H1 (cell line): ENCODE measurements around the gene TRIM39. TPM values are rescaled to one million over a fixed set of nuclear protein-coding genes. Genes with fewer than 3 reads are reported as not detected.

Experiments
- CTCF ChIA-PET: fragments of 300-600 bp; sonication (Branson Sonifier 250); formaldehyde crosslinking; loops from one replicate; lab custom pipeline; 2021; ENCODE audit not compliant: partially characterized antibody; lab: Charles Lee
- POLR2A ChIA-PET: fragments of 300-600 bp; sonication (Branson Sonifier 250); formaldehyde crosslinking; loops from one replicate; lab custom pipeline; 2021; ENCODE audit warnings: inconsistent platforms; ENCODE audit not compliant: partially characterized antibody; lab: Charles Lee
- DNase-seq, 2 experiments: peaks; one replicate each; pipeline versions ENCODE4 v3.0.0 to v3.0.0-alpha.2; 2010 to 2022; ENCODE audit warnings: low spot score in 2 of 2, low read depth in 1 of 2, mixed read lengths in 1 of 2
- FAIRE-seq: peaks from 2 replicates; lab custom pipeline; 2011; peaks lifted over from hg19 to GRCh38; lab: Jason Lieb, UNC
- H2AFZ ChIP-seq: 2 replicates; pipeline ENCODE4 v1.8.1; 2012; ENCODE audit warnings: low read length, inconsistent platforms
- H2AK5ac ChIP-seq: 2 replicates; pipeline ENCODE4 v1.6.1; 2013; ENCODE audit warnings: low read depth, low read length
- H2BK120ac ChIP-seq: replicated peaks from 2 replicates; pipeline ENCODE3; 2013; ENCODE audit warnings: low read depth, low read length, inconsistent platforms
- H2BK12ac ChIP-seq: 2 replicates; pipeline ENCODE4 v1.6.1; 2013; ENCODE audit warnings: low read depth, low read length
- H2BK15ac ChIP-seq: 2 replicates; pipeline ENCODE4 v1.6.1; 2013; ENCODE audit warnings: low read length
- H2BK20ac ChIP-seq: 2 replicates; pipeline ENCODE4 v1.6.1; 2013; ENCODE audit warnings: low read length
- H2BK5ac ChIP-seq: 2 replicates; pipeline ENCODE4 v1.6.1; 2013; ENCODE audit warnings: low read depth, low read length
- H3K14ac ChIP-seq: 2 replicates; pipeline ENCODE4 v1.6.1; 2013; ENCODE audit warnings: inconsistent platforms; ENCODE audit not compliant: insufficient read length
- H3K18ac ChIP-seq: 2 replicates; pipeline ENCODE4 v1.6.1; 2013; ENCODE audit warnings: low read length; ENCODE audit errors: extremely low read depth
- H3K23ac ChIP-seq: 2 replicates; pipeline ENCODE4 v1.6.1; 2013; ENCODE audit warnings: inconsistent platforms; ENCODE audit not compliant: insufficient read length
- H3K23me2 ChIP-seq: 2 replicates; pipeline ENCODE4 v1.6.1; 2013; ENCODE audit warnings: low read depth, low read length
- H3K27ac ChIP-seq: 2 replicates; pipeline ENCODE4 v1.6.1; 2011; ENCODE audit warnings: low read depth, low read length, inconsistent platforms
- H3K27me3 ChIP-seq, 4 experiments: replicated peaks in 1 of 4; 1 replicate in 1 of 4; 2 replicates in 3 of 4; pipeline versions ENCODE4 v1.6.1 to v1.8.1; 2011 to 2013; ENCODE audit warnings: low read length in 3 of 4, mild to moderate bottlenecking in 3 of 4, inconsistent platforms in 2 of 4, mixed read lengths in 2 of 4, moderate library complexity in 1 of 4; ENCODE audit not compliant: control insufficient read depth in 3 of 4, insufficient read depth in 3 of 4; ENCODE audit errors: extremely low read depth in 1 of 4
- H3K36me3 ChIP-seq, 4 experiments: 2 replicates each; pipeline versions ENCODE4 v1.6.1 to v1.8.1; 2011 to 2013; ENCODE audit warnings: mild to moderate bottlenecking in 4 of 4, low read length in 3 of 4, moderate library complexity in 2 of 4, control low read depth in 1 of 4, inconsistent platforms in 1 of 4; ENCODE audit not compliant: insufficient read depth in 4 of 4, control insufficient read depth in 2 of 4
- H3K4ac ChIP-seq: replicated peaks from 2 replicates; pipeline ENCODE3; 2013; ENCODE audit warnings: low read length, low read depth, mixed read lengths, inconsistent platforms; ENCODE audit not compliant: insufficient read length
- H3K4me1 ChIP-seq, 4 experiments: replicated peaks in 1 of 4; 1 replicate in 1 of 4; 2 replicates in 3 of 4; pipeline versions ENCODE4 v1.6.1 to v1.8.1; 2011 to 2013; ENCODE audit warnings: low read length in 3 of 4, inconsistent platforms in 2 of 4, mixed read lengths in 1 of 4; ENCODE audit not compliant: insufficient read depth in 4 of 4, control insufficient read depth in 3 of 4
- H3K4me2 ChIP-seq, 2 experiments: 2 replicates each; pipeline versions ENCODE4 v1.6.1 to v1.8.1; 2011 to 2013; ENCODE audit warnings: low read depth in 2 of 2, low read length in 2 of 2, control low read depth in 1 of 2, inconsistent platforms in 1 of 2, mild to moderate bottlenecking in 1 of 2; ENCODE audit not compliant: insufficient read depth in 1 of 2
- H3K4me3 ChIP-seq, 4 experiments: fragments of 200-600, 300-600 bp in 1 of 4; sonication (generic), shearing (Covaris generic), sonication (Bioruptor Twin) in 1 of 4; 2 replicates each; pipeline versions ENCODE4 v1.5.1 to v1.8.1; 2011 to 2016; ENCODE audit warnings: low read length in 4 of 4, low read depth in 3 of 4, control low read depth in 2 of 4, inconsistent platforms in 2 of 4, mild to moderate bottlenecking in 2 of 4, mixed read lengths in 1 of 4, moderate library complexity in 1 of 4; ENCODE audit not compliant: insufficient read depth in 2 of 4; ENCODE audit errors: extremely low read depth in 1 of 4
- H3K56ac ChIP-seq: replicated peaks from 2 replicates; pipeline ENCODE3; 2013; ENCODE audit warnings: low read depth, mild to moderate bottlenecking, mixed read lengths, low read length, inconsistent platforms; ENCODE audit not compliant: insufficient read length
- H3K79me1 ChIP-seq: 2 replicates; pipeline ENCODE4 v1.6.1; 2013; ENCODE audit warnings: low read depth, low read length, control low read depth
- H3K79me2 ChIP-seq, 2 experiments: 2 replicates each; pipeline versions ENCODE4 v1.6.1 to v1.8.1; 2012 to 2013; ENCODE audit warnings: low read length in 2 of 2, mild to moderate bottlenecking in 2 of 2, inconsistent platforms in 1 of 2; ENCODE audit not compliant: insufficient read depth in 2 of 2, control insufficient read depth in 1 of 2
- H3K9ac ChIP-seq, 4 experiments: replicated peaks in 1 of 4; 1 replicate in 1 of 4; 2 replicates in 3 of 4; pipeline versions ENCODE4 v1.6.1 to v1.8.1; 2011 to 2013; ENCODE audit warnings: low read depth in 3 of 4, low read length in 3 of 4, control low read depth in 2 of 4, mild to moderate bottlenecking in 2 of 4, moderate library complexity in 2 of 4, inconsistent platforms in 1 of 4; ENCODE audit errors: extremely low read depth in 1 of 4
- H3K9me3 ChIP-seq, 2 experiments: 2 replicates each; pipeline versions ENCODE4 v1.6.1 to v1.8.1; 2012 to 2013; ENCODE audit warnings: mild to moderate bottlenecking in 2 of 2, moderate library complexity in 2 of 2, control low read depth in 1 of 2, inconsistent platforms in 1 of 2, low read depth in 1 of 2, low read length in 1 of 2, mixed read lengths in 1 of 2; ENCODE audit not compliant: insufficient read depth in 2 of 2
- H4K20me1 ChIP-seq, 2 experiments: replicated peaks in 1 of 2; 2 replicates each; pipeline versions ENCODE3 to v1.8.1; 2011 to 2013; ENCODE audit warnings: inconsistent platforms in 2 of 2, low read length in 2 of 2, mild to moderate bottlenecking in 1 of 2; ENCODE audit not compliant: insufficient read depth in 2 of 2, control insufficient read depth in 1 of 2
- H4K5ac ChIP-seq: 2 replicates; pipeline ENCODE4 v1.6.1; 2013; ENCODE audit warnings: low read length, low read depth, mixed read lengths, inconsistent platforms; ENCODE audit not compliant: insufficient read length
- H4K8ac ChIP-seq: 2 replicates; pipeline ENCODE4 v1.8.0; 2013; ENCODE audit warnings: mild to moderate bottlenecking, moderate library complexity, low read length, inconsistent platforms; ENCODE audit not compliant: insufficient read depth; ENCODE audit errors: extremely low read depth
- H4K91ac ChIP-seq: replicated peaks from 2 replicates; pipeline ENCODE3; 2013; ENCODE audit warnings: low read length, mixed read lengths, inconsistent platforms; ENCODE audit not compliant: insufficient read length
- E2F6 ChIP-seq: IDR thresholded peaks from 2 replicates; pipeline ENCODE4 v1.6.1; 2012; ENCODE audit warnings: inconsistent platforms
- RAD21 ChIP-seq, 2 experiments: IDR thresholded peaks in 1 of 2; conservative IDR thresholded peaks in 1 of 2; 2 replicates each; pipeline ENCODE4 v1.6.1; 2011; ENCODE audit warnings: low read depth in 2 of 2, low read length in 2 of 2, improper control_type of control experiment in 1 of 2, inconsistent platforms in 1 of 2, mild to moderate bottlenecking in 1 of 2, moderate library complexity in 1 of 2
- WGBS, 2 experiments: shearing (Covaris generic) in 1 of 2; methylation state at CpG; one replicate each; pipeline versions ENCODE4 v1.1.6 to v1.1.7; 2013 to 2015; ENCODE audit warnings: low lambda C conversion rate in 2 of 2, mixed read lengths in 2 of 2, inconsistent platforms in 1 of 2, low coverage in 1 of 2, missing lambda C conversion rate in 1 of 2; ENCODE audit not compliant: insufficient replicate concordance in 2 of 2, insufficient coverage in 1 of 2, insufficient read length in 1 of 2; ENCODE audit errors: extremely low coverage in 1 of 2, missing lambda C conversion rate in 1 of 2; 5-methylcytosine and 5-hydroxymethylcytosine counted together
- polyA plus RNA-seq, 7 experiments: library from polyadenylated mRNA; depleted of rRNA in 3 of 7; stranded (reverse) in 5 of 7; unstranded in 2 of 7; fragments of >200 nt in 5 of 7; fragments of 200-250 nt in 2 of 7; gene quantifications; 1 replicate in 5 of 7; 2 replicates in 1 of 7; 4 replicates in 1 of 7; pipeline versions ENCODE4 v1.2.1 to v1.2.3, GENCODE V29; 2011 to 2013; ENCODE audit warnings: missing spikeins in 2 of 7, mixed read lengths in 2 of 7
- total RNA-seq: library from RNA; stranded (reverse); fragmentation: NEBNext Ultra II Directional; extraction: Animal tissue kit (Norgen Biotek cat#: 25700); gene quantifications from 2 replicates; pipeline ENCODE4 v1.2.1, GENCODE V29; 2021
- TF ChIP-seq, protein P1 (sequence below), 3 experiments: IDR thresholded peaks; 1 replicate in 2 of 3; 2 replicates in 1 of 3; pipeline versions ENCODE4 v1.5.1 to v1.6.1; 2011; ENCODE audit warnings: low read length in 3 of 3, mild to moderate bottlenecking in 3 of 3, inconsistent platforms in 2 of 3, low read depth in 1 of 3, moderate library complexity in 1 of 3; ENCODE audit not compliant: insufficient read depth in 1 of 3; ENCODE audit errors: control extremely low read depth in 1 of 3
- TF ChIP-seq, protein P2 (sequence below): IDR thresholded peaks from 2 replicates; pipeline ENCODE4 v1.6.1; 2012; ENCODE audit warnings: inconsistent platforms

TRIM39 gene
- total and polyA plus RNA-seq, 2 of the 8 experiments (the other 6 are each of a cell fraction or from before 2014, with no cell fraction given), result 7.3 to 26.1 TPM

GRCh38 chr6:30364591-30364990 lies 37.9 kb downstream of the TRIM39 start:
- Histone ChIP-seq H4K20me1 (peaks cover 0 to 1% of the 10 kb centered on the region in 2 experiments), H3K79me2 (no peaks in the 10 kb centered on the region), H3K9me3 (no peaks in the 10 kb centered on the region), H3K27me3 (peaks cover 0 to 4% (median 1%) of the 10 kb centered on the region in 4 experiments; a peak in 2 of 7 replicates), H3K18ac (no peak overlapping the region), H3K56ac (no peak overlapping the region), H4K8ac (no peak overlapping the region), H3K27ac (no peak overlapping the region), H2BK120ac (no peak overlapping the region), H3K4me3 (no peak overlapping the region), H2BK12ac (no peak overlapping the region), H3K4me1 (peaks cover 0 to 3% (median 0%) of the 10 kb centered on the region in 4 experiments; a peak in 1 of 7 replicates), H4K91ac (no peak overlapping the region), H3K4me2 (no peak overlapping the region), H3K4ac (no peak overlapping the region), H3K23me2 (no peaks in the 10 kb centered on the region), H2BK5ac (no peak overlapping the region), H3K36me3 (no peaks in the 10 kb centered on the region), H2BK15ac (no peak overlapping the region), H4K5ac (no peak overlapping the region), H3K9ac (no peak overlapping the region), H3K23ac (no peak overlapping the region), H2AFZ (no peak overlapping the region), H2BK20ac (no peak overlapping the region), H2AK5ac (no peak overlapping the region), H3K79me1 (no peaks in the 10 kb centered on the region), H3K14ac (no peak overlapping the region)
- CTCF ChIA-PET, result interaction anchor here (0.6 to 5.8 kb wide), 11 partner anchors 11 to 232 kb away, joined by 3 to 32 read pairs (median 5); no protein-coding TSS in a partner anchor
- TF ChIP-seq RAD21 (IDR thresholded peaks at IDR 0.05 in 1 of 2, conservative IDR thresholded peaks at IDR 0.05 in 1 of 2; ENCODE audit: low read depth in 2 of 2, low read length in 2 of 2) (peak; percentile 44 to 61), E2F6 (no peak)
- TF ChIP-seq, protein P1, sequence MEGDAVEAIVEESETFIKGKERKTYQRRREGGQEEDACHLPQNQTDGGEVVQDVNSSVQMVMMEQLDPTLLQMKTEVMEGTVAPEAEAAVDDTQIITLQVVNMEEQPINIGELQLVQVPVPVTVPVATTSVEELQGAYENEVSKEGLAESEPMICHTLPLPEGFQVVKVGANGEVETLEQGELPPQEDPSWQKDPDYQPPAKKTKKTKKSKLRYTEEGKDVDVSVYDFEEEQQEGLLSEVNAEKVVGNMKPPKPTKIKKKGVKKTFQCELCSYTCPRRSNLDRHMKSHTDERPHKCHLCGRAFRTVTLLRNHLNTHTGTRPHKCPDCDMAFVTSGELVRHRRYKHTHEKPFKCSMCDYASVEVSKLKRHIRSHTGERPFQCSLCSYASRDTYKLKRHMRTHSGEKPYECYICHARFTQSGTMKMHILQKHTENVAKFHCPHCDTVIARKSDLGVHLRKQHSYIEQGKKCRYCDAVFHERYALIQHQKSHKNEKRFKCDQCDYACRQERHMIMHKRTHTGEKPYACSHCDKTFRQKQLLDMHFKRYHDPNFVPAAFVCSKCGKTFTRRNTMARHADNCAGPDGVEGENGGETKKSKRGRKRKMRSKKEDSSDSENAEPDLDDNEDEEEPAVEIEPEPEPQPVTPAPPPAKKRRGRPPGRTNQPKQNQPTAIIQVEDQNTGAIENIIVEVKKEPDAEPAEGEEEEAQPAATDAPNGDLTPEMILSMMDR (IDR thresholded peaks at IDR 0.05; ENCODE audit: control extremely low read depth in 1 of 3, insufficient read depth in 1 of 3, low read depth in 1 of 3, low read length in 3 of 3), result peak; percentile 48 to 68 (median 55)
- TF ChIP-seq, protein P2, sequence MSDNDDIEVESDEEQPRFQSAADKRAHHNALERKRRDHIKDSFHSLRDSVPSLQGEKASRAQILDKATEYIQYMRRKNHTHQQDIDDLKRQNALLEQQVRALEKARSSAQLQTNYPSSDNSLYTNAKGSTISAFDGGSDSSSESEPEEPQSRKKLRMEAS, result no peak
- DNase-seq, result no peak
- WGBS, 2 experiments, result 71% methylated on average over 2 of the region's 2 CpGs; no CpG with 5 or more reads in 1 of the 2 experiments
- POLR2A ChIA-PET, result no interaction called here
- peak; percentile 7 for FAIRE-seq
